K562 (cell line): ENCODE data around the gene CLK3. TPM values are rescaled to one million over a fixed set of nuclear protein-coding genes. Genes with fewer than 3 reads are reported as not detected.

ENCODE experiments used
- MXD1 ChIP-seq: fragments of 250-450 bp; sonication (Bioruptor Pico); IDR thresholded peaks from 2 replicates; pipeline ENCODE4 v1.8.0; 2021; ENCODE audit warnings: borderline replicate concordance, mild to moderate bottlenecking, moderate library complexity; ENCODE audit not compliant: poor library complexity, severe bottlenecking
- REST ChIP-seq, 2 experiments: fragments of 450-650 bp; formaldehyde crosslinking in 1 of 2; IDR thresholded peaks; 2 replicates each; pipeline versions ENCODE4 v1.4.0 to v1.6.1; 2014 to 2020; ENCODE audit warnings: mild to moderate bottlenecking in 2 of 2, borderline replicate concordance in 1 of 2, low read depth in 1 of 2
- polyA plus RNA-seq, 8 experiments: library from polyadenylated mRNA; depleted of rRNA in 4 of 8; stranded (reverse) in 5 of 8; unstranded in 3 of 8; fragments of >200 nt; fragmentation: Nextera tagmentation in 2 of 8; fragmentation: Illumina TruSeq in 1 of 8; extraction: Ambion mirVana in 2 of 8; extraction: Trizol in 1 of 8; gene quantifications; 2 replicates each; pipeline versions ENCODE4 v1.2.1 to v1.2.3, GENCODE V29; 2011 to 2014; ENCODE audit warnings: inconsistent platforms in 1 of 8, missing spikeins in 1 of 8
- total RNA-seq, 7 experiments: library from RNA; depleted of rRNA in 6 of 7; stranded (reverse); fragments of >200 nt in 6 of 7; fragmentation: Illumina TruSeq in 2 of 7; extraction: Trizol in 2 of 7; gene quantifications; 2 replicates each; pipeline versions ENCODE4 v1.2.1 to v1.2.3, GENCODE V29; 2011 to 2021; ENCODE audit warnings: low replicate concordance in 1 of 7

The CLK3 gene
- total and polyA plus RNA-seq, 9 of the 15 experiments (the other 6 are each of a cell fraction or from before 2014, with no cell fraction given), result 1.2 to 95.2 (median 51.7) TPM

DNA sequence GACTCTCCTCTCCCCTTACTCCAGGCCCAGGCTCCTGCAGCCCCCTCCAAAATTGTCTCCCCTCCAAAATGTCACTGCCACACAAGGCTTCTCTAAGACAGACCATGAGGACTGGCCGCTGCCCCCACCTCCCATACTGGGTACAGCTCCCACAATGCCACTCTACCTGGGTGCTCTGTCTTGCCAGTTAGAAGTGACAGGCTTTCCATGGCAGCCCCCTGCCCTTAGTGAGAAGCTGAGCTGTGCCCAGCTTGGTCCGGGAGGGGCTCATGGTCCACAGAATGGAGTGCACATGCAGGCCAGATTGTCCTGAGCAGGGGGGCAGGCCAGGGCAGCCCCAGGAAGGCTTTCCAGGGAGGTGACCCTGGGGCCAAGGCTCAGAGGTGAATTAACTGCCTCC is 3.0 kb upstream of the CLK3 start (continued):
- TF ChIP-seq MXD1 (CRISPR knock-in tag), result no peak
- TF ChIP-seq REST (IDR thresholded peaks at IDR 0.05; ENCODE audit: borderline replicate concordance), result no peak
- TF ChIP-seq REST (CRISPR knock-in tag; IDR thresholded peaks at IDR 0.05; ENCODE audit: low read depth), result no peak
